ENCODE data around the gene CCDC85C. TPM values are rescaled to one million over a fixed set of nuclear protein-coding genes. Genes with fewer than 3 reads are reported as not detected.

CCDC85C gene
- total RNA-seq, 1 donor from 2014 or later: 1.9 TPM

DNA sequence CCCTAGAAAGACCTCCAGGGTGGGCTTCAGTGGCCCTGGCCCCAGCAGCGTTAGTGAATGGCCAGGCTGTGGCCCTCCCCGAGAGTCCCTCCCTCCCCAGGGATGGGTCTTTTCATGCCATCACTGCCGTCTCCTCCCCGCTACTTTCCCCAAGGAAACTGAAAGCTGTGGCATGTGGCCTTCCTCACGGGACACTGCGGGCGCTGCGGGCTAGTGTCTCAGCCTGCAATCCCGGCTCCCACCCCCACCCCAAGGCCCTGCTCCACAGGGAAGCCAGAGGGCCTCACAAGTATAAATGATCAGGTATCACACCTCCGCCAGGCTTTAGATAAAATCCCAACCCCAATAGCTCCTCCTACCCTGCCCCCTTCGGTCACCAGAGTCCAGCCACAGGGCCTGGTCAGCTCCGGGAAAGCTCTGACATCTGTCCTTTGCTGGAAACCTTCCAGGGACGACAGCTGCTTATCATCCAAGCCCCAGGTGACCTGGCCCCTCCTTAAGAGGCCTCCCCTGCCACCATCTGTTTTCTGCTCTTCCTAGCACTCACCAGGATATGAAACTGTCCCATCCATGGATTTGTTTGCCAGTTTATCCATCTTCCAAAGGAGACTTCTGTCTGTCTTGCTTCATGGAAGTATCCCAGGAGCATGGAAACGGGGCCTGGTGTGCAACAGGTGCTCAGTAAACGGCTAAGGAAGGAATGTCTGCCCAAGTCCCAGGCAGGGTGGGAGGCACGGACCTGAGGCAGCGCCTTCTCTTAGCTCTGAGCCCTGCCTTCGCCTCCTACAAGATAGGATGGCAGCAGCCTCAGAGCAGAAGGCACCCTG lies 31.6 kb downstream of the CCDC85C start:
- Mint-ChIP-seq H3K36me3 (ENCODE audit: low read depth) (no peaks in the 10 kb centered on the region), H3K27ac (no peak overlapping the region), H3K27me3 (no peaks in the 10 kb centered on the region), H3K9me3 (no peaks in the 10 kb centered on the region), H3K4me1 (peaks cover 8% of the 10 kb centered on the region), H3K4me3 (no peak overlapping the region)
- CTCF ChIA-PET: no interaction called here
- TF ChIP-seq, protein P1, sequence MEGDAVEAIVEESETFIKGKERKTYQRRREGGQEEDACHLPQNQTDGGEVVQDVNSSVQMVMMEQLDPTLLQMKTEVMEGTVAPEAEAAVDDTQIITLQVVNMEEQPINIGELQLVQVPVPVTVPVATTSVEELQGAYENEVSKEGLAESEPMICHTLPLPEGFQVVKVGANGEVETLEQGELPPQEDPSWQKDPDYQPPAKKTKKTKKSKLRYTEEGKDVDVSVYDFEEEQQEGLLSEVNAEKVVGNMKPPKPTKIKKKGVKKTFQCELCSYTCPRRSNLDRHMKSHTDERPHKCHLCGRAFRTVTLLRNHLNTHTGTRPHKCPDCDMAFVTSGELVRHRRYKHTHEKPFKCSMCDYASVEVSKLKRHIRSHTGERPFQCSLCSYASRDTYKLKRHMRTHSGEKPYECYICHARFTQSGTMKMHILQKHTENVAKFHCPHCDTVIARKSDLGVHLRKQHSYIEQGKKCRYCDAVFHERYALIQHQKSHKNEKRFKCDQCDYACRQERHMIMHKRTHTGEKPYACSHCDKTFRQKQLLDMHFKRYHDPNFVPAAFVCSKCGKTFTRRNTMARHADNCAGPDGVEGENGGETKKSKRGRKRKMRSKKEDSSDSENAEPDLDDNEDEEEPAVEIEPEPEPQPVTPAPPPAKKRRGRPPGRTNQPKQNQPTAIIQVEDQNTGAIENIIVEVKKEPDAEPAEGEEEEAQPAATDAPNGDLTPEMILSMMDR (IDR thresholded peaks at IDR 0.05): no peak
- no peak for ATAC-seq (ENCODE audit: low read depth)
- POLR2A ChIA-PET: no interaction called here
- no peak for DNase-seq
- intact Hi-C loops (cut with micrococcal nuclease): no loop called here

DNA sequence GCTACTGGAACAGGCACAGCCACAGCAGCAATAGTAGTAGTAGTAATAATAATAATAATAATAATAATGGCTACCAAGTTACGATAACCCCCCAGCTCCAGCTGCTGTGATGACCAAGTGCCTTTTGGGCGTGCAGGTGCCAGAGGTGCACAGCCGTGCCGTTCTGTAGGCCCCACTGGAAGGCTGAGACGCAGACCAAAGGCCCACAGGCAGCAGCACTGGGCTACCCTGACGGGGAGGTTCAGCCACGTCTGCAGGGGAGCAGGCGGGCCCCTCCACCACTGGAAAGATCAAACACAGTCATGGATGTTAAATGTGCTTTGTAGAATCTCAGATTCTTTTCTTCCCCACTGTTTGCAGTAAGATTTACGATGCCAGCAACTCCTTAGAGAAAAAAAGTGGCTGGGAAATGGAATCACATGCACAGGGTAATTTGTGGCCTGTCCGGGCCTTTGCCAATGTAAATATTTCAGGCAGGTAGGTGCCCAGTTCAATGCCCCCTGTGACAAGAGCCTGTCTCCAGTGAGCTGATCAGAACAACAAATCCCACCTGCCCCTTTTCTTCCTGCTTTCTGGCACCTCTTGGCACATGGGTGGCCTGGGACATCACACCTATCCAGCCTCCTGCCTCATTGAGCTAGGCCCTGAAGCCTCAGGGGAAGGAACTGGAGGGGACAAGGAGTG lies 32.6 kb downstream of the CCDC85C start:
- H3K27ac Mint-ChIP-seq: no peak overlapping the region
- ChIA-PET POLR2A (no interaction called here), CTCF (no interaction called here)
- ATAC-seq (ENCODE audit: low read depth) (no peak), DNase-seq (no peak)
- no peak overlapping the region for H3K4me3 Mint-ChIP-seq
- peaks cover 8% of the 10 kb centered on the region for H3K4me1 Mint-ChIP-seq
- H3K27me3 Mint-ChIP-seq: no peaks in the 10 kb centered on the region
- TF ChIP-seq, protein P1 (IDR thresholded peaks at IDR 0.05): no peak
- H3K36me3 Mint-ChIP-seq (ENCODE audit: low read depth): no peaks in the 10 kb centered on the region
- intact Hi-C loops (cut with micrococcal nuclease): no loop called here
- H3K9me3 Mint-ChIP-seq: no peaks in the 10 kb centered on the region

DNA sequence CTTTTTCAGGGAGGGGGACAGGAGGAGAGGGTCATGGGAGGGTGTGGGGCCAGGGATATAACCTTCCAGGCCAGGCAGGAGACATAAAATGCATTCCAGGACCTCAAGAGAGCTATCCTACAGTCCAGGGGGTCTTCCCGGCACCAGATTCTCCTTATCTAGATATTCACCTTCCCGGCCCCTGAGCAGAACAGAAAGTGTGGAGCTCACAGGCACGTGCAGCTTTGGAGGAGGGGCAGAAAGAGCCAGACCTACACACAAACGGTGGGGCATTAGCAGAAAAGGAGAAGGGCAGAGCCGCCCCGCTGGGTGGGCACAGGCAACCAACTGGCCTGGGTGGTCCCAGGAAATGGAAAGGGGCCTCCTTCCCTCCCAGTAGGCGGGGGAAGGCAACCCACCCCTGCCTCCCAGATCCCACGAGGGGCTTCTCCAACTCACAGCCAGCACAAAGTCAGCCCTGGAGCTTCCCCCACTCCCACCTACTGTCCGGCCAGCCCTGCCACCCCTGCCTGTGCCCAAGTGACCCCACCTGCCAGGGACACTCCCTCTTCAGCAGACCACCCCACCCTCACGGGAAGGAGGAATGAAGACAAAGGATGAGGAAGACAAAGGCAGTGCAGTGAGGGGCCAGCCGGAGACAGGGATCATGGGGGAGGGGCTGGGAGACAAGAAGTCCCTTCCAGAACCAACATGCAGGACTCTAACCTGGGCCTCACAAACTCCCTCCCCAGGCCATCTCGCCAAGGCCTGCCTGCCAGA lies 33.3 kb downstream of the CCDC85C start:
- ChIA-PET POLR2A (no interaction called here), CTCF (no interaction called here)
- Mint-ChIP-seq H3K4me1 (peaks cover 8% of the 10 kb centered on the region), H3K36me3 (ENCODE audit: low read depth) (no peaks in the 10 kb centered on the region), H3K27me3 (no peaks in the 10 kb centered on the region), H3K4me3 (no peak overlapping the region), H3K27ac (no peak overlapping the region), H3K9me3 (no peaks in the 10 kb centered on the region)
- TF ChIP-seq, protein P1 (IDR thresholded peaks at IDR 0.05): no peak
- no peak for DNase-seq
- intact Hi-C loops (cut with micrococcal nuclease): no loop called here
- no peak for ATAC-seq (ENCODE audit: low read depth)

DNA sequence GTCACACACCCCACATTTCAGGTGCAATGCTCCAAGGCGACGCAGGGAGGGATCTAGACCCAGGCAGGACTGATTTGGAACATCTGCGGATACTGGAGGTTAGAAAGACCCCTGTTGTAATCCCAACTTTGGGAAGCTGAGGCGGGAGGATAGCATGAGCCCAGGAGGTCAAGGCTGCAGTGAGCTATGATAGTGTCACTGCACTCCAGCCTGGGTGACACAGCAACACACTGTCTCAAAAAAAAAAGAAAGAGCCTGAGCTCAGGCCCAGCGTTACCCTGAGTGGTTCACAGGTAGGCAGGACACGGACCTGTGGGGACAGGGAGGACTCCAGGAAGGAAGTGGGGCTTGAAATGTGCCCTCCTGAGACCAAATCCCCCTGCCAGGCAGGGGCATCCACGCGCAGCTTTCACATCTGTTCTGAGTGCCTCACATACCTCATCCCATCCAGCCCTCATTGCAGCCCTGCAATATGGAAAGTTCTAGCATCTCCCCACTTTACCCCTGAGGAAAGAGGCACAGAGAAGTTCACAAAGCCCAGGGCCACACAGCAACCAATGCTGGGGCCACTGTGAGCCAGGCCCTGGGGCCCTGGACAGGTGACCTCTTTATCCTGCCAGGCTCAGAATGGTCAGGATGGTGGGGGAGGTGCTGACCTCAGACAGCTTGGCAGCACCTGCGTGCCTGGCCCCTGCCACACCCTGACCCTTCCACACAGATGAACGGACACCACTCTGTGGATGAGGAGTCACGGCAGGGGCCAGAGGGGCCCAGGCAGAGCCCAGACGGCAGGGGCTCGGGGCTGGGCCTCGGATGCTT lies 34.1 kb downstream of the CCDC85C start:
- intact Hi-C loops (cut with micrococcal nuclease): loop anchor here (10.0 kb wide), 1 partner anchor 55 kb away; no protein-coding TSS in a partner anchor
- ChIA-PET CTCF (no interaction called here), POLR2A (no interaction called here)
- no peaks in the 10 kb centered on the region for H3K9me3 Mint-ChIP-seq
- no peak for DNase-seq
- H3K27me3 Mint-ChIP-seq: no peaks in the 10 kb centered on the region
- TF ChIP-seq, protein P1 (IDR thresholded peaks at IDR 0.05): no peak
- ATAC-seq (ENCODE audit: low read depth): no peak
- H3K4me1 Mint-ChIP-seq: peaks cover 8% of the 10 kb centered on the region
- no peaks in the 10 kb centered on the region for H3K36me3 Mint-ChIP-seq (ENCODE audit: low read depth)
- H3K27ac Mint-ChIP-seq: no peak overlapping the region
- no peak overlapping the region for H3K4me3 Mint-ChIP-seq

Measured in activated B cell treated with CpG ODN at 0.5 μM for 24 hours (primary cell).